HG03457 (cell line): ENCODE data around the gene UBALD1.
"Not testable (repeated sequence)": the region's sequence is repeated elsewhere in the genome, so short reads cannot be mapped to it uniquely, and the experiment has no call there.

Experiments used
- ATAC-seq: cut with Tn5 transposase; IDR thresholded peaks from one replicate; pipeline ENCODE4 v1.9.1; 2021; ENCODE audit warnings: moderate number of reproducible peaks; ENCODE audit not compliant: unreplicated experiment

The UBALD1 gene

GRCh38 chr16:4614571-4615383 lies at the start of gene UBALD1:
Gene UBALD1, minus strand, starts transcription at chr16:4614888. Its CDS starts 91 bp downstream, at chr16:4614797.
- ATAC-seq, result peak; percentile 48

GRCh38 chr16:4663777-4664465 lies 49.2 kb upstream of the UBALD1 start:
- ATAC-seq, result no peak

- ATAC-seq, result no peak
Measured at GRCh38 chr16:4663465-4663776, 48.7 kb upstream of the UBALD1 start.

DNA sequence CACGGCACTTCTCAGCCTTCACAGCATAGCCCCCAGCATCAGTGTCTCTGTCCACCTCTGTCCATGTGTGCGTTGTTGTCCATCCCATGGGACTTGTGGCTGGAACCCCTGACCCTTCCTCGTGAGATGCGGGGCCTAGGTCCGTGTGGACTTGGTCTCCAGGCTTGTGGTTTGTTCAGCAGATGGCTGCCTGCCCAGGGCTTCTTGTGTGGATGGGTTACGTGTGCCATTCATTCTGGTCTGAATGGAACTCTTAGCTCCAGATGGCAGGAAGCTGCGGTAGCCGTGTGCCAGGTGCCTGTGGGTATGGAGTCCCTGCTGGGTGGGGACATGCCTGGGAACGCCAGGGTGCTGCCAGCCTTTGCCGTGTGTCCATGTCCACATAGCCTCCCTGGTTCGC lies 47.0 kb upstream of the UBALD1 start:
- no peak for ATAC-seq

DNA sequence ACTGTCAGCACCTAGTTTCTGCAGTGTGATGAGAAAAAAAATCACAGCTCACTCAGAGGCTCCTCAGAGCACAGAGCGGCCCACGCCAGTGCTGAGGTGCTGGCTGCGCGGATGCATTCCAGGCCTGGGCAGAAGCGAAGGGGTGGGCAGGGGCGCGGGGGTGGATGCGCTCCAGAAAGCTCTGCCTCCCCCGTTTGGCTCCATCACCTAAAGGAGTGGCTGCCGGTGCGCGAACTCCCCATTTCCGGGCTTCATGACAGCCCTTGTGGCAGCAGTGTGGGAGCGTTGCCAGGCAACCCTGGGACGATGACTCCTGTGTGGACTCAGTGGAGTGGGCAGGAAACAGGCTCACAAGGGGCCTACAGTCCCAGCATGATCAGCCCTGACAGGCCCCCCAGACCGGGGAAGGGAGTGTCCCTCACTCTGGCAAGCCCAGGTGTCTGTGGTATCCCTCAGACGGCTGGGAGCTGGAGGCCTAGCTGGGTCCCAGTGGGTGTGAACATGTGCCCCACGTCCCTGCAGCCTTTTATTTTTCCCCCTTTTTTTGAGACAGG lies 45.8 kb upstream of the UBALD1 start:
- ATAC-seq, result no peak

DNA sequence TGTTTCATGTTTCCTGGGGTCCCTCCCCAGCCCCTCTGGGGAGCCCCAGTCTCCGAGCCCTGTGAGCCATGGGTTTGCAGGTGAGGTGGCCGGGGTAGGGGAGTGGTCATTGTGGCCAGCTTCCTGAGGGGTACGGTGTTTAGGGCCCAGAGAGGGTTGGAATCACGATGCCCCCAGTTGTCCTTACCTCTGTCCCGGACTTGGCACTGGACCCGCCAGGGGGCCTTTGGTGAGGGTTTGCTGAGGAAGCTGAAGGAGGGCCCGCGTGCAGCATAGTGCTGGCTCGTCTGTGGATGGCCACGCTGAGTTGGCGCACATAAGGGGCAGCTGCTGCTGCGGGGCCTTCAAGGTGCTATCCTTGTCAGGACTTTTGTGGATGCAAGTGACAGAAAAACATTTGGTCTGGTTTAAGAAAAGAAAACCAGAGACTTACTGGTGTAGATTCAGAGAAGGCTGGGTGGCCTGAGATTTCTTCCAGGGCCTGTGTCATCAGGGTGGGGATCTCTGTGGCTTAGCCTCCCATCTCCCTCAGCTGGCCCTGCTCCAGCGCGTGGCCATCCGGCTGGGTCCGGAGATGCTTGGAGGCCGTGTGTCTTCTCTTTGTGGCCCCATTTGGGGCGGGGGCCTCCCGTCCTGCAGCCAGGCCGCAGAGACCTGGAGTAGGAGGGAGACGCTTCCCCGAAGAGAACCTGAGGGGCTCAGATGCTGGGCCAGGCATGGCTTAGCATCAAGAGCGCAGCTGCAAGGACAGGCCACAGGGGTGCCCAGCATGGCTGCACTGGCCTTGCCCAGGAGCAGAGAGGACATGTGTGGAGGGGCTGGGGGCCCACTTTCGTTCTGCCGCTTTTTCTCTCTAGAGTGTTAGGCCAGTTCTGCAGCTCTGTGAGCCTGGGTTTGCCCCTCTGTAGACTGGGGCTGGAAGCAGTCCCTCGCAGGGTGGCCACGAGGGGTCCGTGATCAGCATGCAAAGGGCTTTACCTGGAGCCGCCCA lies 45.0 kb upstream of the UBALD1 start:
- no peak for ATAC-seq

- ATAC-seq, result no peak
Measured at GRCh38 chr16:4656695-4657686, 42.3 kb upstream of the UBALD1 start.

- ATAC-seq, result no peak
Measured at GRCh38 chr16:4656221-4656620, 41.5 kb upstream of the UBALD1 start.

DNA sequence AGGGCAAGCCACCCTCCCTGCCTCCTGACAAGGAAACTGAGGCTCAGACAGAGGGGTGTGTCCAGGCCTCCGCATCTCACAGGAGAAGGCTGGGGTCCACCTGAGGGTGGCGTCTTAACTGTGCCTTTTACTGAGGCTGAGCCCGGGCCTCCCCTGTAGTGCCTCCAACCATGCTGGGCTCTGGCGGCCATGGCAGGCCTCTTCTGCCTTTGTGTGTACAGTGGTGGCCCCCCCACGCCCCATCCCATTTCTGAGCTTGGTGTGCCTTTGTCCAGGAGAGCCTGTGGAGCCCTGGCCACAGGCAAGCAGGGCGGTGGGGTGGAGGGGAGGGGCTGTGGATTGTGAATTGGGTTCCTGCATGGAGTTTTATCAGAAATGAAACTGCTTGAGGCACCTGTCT lies 41.1 kb upstream of the UBALD1 start:
- ATAC-seq, result no peak

DNA sequence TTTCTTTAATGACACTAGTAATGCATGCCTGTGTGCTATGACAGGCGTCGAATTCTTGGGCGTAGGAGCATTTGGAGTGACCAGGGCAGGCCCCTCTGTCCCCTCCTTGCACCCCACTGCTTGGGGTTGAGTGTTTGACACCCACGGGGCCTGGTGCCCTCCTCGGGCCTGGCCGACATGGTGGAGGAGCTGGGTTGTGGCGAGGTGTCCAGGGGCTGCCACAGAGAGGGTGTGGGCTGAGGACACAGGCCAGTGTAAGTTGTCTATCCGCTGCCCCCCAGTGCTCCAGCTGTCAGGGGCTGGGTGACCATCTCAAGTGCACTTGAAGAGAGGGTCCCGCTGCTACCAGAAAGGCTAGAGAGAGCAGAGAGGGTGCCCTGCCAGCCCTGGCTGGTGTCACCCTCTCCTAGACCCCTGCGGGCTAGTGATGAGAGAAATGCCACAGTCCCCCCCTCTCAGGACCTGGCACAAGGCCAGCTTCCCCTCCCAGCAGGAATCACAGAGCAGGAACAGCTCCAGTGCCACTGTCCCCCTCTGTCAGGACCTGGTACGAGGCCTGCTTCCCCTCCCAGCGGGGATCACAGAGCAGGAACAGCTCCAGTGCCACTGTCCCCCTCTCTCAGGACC lies 40.4 kb upstream of the UBALD1 start:
- ATAC-seq, result no peak

- no peak for ATAC-seq
Measured at GRCh38 chr16:4654011-4654963, 39.6 kb upstream of the UBALD1 start.

GRCh38 chr16:4652561-4652960 lies 37.9 kb upstream of the UBALD1 start:
- no peak for ATAC-seq

- ATAC-seq, result no peak
Measured at GRCh38 chr16:4651827-4652226, 37.1 kb upstream of the UBALD1 start.

GRCh38 chr16:4650443-4651074 lies 35.9 kb upstream of the UBALD1 start:
- ATAC-seq, result not testable (repeated sequence)

GRCh38 chr16:4649744-4650442 lies 35.2 kb upstream of the UBALD1 start:
- ATAC-seq, result no peak

DNA sequence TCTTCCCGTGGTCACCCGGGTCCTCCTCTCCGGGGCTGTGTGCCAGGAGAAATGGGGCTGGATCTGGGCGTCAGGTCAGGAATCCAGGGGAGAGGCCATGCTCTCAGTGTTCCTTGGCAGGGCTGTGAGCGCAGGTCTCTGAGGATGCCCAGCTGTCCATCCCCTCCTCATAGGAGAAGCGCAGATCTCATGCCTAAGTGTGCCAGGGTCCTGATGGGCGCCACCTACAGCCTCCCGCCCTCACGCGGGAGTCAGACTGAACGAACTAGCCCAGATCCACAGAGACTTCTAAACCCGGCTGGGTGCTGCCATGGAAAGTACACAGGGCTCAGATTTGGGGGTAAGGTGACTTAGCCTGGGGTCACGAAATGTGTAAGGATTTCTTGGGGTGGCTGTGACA lies 34.2 kb upstream of the UBALD1 start:
- ATAC-seq, result no peak

- ATAC-seq, result no peak
Measured at GRCh38 chr16:4647644-4647980, 32.9 kb upstream of the UBALD1 start.
